Limb (tissue), 2 donors: ENCODE data around the gene CNNM3.
"Not testable (repeated sequence)": the region's sequence is repeated elsewhere in the genome, so short reads cannot be mapped to it uniquely, and the experiment has no call there.

ENCODE experiments used
- DNase-seq, 2 donors: peaks; one replicate each; pipeline ENCODE4 v3.0.0-alpha.2; 2016; ENCODE audit errors: extremely low spot score in 2 of 2

Gene CNNM3

DNA sequence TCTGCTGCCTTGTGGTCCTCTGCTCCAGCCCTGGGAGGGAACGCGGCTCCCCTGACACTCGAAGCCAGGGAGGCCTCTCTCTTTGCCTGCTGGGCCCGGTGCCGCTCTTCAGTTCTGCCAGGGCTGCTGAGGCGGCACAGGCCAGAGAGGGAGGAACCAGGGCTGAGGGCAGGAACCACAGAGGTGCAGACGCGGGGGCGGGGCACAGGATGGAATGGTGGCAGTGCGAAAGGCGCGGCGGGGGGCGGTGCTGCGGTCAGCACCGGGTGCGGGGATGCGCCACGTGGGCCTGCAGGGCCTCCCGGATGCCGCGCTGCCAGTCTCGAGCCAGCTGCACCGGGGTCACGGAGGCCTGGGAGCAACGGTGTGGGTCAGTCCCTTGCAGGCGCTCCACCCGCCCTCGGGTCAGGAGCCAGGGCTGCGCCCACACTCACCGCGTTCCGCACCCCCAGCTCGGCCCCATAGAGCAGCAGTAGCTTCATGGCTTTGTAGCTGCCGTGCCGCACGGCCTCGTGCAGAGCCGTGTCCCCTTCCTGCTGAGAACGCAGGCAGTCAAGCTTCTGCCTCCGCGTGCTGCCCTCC lies 23.3 kb downstream of the CNNM3 start:
- DNase-seq, result peak in 1 of 2 donors; percentile 43

DNA sequence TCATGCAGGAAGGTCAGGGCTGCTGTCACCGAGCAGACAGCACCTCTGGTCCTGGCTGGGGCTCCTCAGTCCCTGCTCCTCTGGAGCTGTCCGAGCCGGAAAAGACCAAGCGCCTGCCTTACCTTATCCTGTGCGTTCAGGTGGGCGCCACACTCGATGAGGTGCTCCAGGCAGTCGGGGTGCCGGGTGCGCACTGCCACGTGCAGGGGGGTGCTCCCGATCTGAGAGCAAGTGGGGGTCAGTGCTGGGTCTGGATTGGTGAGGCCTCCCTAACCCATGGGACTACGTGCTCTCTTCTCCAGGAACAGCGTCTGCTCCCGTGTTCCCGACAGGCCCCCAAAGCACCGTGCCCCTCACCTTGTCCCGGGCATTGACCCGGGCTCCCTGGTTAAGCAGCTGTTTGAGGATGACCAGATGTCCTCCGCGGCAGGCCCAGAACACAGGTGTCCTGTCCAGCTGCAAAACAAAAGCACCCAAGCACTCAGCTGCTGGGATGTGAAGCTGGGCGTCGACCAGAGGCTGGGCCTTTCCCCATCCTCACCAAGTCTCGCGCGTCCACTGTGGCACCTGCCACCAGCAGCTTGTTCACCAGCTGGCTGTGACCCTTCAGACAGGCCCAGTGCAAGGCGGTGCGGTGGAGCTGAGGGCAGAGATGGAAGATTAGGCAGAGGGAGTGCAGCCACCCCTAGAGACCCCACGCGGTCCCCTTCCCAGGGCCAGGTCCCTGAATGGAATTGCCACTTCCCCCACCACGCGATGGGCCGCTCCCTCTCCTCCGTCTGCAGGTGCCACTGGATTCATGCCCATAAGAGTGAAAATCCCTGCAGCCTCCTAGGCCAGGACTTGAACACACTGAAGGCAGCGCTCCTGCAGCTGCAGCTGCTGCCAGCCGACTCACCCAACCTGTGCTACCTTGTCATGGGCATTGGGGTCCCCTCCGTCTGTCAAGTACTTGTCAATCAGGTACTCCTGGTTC lies 24.1 kb downstream of the CNNM3 start:
- DNase-seq, result peak in 1 of 2 donors; percentile 25

DNA sequence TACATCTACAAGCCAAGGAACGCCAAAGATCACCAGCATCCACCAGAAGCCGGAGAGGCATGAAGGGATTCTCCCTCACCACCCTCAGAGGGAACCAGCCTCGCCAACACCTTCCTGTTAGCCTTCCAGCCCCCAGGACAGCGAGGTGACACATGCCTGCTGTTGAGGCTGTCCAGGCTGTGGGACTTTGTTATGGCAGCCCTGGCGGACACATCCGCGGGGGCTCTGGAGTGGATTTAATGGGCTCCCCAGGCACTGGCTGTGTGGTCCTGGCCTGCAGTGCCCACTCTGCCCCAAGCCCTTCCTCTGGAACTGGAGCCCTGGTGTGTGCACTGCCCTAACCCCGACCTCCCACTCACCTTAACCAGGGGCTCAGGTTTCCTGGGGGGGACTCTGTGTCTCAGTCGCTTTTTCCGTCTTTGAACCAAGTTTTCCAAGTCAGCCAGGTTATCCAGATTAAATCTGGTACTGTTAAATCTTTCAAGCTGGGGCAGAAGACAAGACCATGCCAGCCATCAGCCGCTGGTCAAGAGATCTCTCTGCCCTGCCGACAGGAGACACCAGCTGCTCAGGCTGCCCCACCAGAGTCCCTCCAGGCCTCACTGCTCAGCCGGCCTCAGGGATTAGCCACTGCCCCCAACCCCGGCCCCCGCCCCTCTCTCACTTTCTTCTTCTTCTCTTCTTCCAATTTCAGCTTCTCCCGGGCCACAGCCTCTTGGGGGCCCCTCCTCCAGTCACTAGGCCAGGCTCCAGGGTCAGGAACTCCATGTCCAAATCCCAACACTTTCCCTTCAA lies 25.8 kb downstream of the CNNM3 start:
- peak in 1 of 2 donors; percentile 21 for DNase-seq

DNA sequence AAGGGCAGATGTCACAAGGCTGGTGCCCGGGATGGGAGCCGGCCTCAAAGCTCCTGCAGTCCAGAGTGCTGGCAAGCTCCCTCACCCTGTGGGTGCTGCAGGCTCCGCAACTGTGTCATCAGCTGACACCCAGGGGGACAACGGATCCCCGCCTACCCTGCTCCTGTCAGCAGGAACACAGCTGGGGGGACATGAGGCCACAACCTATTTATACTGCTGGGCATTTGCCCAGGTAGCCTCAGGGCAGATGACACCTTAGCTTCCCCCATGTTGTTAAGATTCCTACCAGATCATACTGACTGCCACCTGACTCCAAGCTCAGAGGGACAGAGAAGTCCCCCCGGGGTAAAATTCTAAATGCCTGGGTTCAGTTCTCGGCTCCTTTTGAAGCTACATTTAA lies 26.5 kb downstream of the CNNM3 start:
- peak in 1 of 2 donors; percentile 17 for DNase-seq

DNA sequence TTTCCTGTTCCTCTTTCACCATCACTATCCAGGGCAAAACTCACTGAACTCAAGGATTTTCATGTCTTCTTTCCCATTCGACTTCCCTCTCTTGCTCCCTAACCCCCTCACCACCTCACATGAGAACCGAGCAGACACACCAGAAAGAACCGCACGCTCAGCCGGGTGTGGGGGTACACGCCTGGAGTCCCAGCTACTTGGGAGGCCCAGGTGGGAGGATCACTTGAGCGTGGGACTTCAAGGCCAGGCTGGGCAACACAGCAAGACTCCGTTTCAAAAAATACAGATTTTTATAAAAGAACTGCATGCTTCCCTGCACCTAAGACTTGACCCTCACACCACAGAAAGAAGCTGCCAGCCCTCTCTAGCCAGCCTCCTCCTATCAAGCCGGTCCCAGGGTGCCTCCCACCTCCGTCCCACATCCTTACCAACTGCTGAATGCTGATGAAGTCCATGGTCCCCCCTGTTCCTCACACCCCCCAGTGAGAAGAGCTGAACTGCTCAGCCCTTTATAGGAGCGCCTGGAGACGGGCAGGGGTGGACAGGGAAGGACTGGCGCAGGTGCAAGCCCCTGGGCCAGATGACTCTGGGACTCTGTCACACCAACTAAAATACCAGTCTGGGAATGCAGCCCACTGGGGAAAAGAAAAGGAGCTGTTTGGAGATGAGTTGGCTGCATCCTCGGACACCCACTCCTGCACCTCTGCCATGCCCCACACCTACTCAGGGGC lies 27.6 kb downstream of the CNNM3 start, which contains the start of gene ANKRD23:
ANKRD23 (minus strand) TSS at position 484 of the 731 bp plus-strand sequence; CDS start at position 455, 29 bp downstream.
- no peak for DNase-seq

DNA sequence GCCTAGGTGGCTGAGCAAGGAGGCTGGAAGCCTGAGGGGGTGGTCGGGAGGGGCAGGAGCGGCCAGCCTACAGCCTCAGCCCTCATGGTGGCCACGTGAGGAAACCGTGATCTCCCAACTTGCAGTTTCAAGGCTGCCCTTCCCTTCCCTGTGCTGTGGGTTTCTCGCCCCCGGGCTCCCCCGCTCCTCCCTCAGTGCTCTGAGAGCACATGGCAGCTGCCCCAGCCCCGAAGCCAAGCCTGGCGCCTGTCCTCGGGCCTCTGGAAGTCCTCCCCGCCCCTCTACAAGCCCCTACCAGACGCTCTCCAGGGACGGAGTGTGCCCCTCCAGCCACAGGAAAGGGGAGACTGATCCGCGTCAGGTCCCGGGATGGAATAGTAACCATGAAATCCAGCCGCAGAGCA lies 28.3 kb downstream of the CNNM3 start:
- peak in 1 of 2 donors; percentile 24 for DNase-seq

DNA sequence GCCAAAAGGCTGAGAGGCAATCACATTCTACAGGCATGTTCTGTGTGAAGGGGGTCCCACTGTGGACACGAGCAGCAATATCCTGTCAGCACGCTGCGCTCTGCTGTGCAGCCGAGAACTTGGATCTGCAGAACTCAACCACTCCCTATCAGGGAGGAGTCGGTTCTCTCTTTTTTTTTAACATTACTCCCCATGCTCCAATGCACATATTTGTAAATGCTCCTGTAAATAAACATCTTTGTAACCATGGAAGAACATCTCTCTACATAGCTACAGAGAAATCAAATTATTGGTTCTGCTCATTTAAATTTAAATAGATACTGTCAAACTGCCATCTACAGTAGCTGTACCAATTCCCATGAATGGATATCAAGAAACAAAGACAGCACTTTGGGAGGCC lies 30.8 kb downstream of the CNNM3 start:
- DNase-seq, result no peak

DNA sequence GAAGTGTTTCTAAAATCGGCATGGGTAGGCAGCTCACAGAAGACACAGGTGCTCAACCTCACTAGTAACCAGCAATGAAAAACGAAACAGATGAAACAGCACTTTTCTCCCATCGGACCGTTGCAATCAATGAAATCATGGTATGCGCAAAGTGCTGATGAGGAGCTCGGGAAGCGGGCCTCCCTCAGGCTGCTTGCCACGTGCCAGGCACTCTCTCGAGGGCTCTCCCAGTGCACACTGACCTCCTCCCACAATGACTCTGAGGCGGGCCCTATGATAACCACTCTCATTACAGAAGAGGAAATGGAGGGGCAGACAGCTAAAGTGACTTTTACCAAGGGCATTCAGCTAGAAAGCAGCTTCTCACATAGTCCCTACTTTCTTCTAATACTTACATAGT lies 31.5 kb downstream of the CNNM3 start:
- DNase-seq, result no peak

DNA sequence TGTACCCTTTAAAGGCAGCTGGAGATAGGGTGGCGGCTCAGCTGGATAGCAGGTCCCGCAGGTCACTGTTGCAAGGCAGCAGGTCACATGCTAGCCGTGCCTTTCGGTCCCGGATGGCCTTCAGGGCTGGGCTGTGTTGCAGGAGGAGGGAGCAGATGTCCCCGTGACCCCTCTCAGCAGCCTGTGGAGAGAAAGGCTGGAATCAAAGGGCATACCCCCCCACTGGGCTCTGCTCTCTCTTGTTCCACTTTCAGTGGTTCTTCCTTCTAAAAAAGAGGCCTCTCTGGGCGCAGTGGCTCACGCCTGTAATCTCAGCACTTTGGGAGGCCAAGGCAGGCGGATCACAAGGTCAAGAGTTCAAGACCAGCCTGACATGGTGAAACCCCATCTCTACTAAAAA lies 32.2 kb downstream of the CNNM3 start:
- peak in 1 of 2 donors; percentile 22 for DNase-seq

DNA sequence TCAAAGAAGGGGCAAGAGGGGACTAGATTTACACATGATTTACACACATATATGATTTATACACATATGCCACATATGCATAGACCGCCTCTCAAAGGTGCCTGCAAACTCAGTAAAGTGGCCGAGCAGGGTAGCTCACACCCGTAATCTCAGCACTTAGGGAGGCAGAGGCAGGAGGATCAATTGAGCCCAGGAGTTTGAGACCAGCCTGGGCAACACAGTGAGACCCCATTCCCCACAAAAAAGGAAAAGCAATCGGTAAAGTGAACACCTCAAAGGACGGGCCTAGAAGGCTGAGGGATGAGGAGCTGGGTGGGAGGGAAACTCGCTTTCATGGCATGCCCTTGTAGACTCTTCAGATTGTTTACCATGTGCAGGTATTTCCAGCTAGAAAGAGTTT lies 36.6 kb downstream of the CNNM3 start:
- DNase-seq, result no peak

DNA sequence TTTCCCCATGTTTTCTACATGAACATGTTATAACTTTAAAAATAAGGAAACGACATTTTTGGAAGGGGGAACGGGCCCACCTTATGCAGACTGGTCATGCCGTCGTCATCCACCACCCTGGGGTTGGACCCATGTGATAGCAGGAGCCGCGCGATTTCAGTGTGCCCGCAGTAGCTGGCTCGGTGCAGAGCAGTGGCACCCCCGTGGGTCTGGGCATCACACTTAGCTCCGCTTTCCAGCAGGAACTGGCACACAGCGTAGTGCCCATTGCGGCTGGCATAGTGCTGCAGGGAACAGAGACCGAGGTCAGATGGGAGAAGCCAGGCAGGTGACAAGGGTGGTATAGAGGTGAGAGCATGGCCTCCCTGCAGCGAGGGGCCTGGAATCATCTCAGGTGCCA lies 37.3 kb downstream of the CNNM3 start:
- no peak for DNase-seq

DNA sequence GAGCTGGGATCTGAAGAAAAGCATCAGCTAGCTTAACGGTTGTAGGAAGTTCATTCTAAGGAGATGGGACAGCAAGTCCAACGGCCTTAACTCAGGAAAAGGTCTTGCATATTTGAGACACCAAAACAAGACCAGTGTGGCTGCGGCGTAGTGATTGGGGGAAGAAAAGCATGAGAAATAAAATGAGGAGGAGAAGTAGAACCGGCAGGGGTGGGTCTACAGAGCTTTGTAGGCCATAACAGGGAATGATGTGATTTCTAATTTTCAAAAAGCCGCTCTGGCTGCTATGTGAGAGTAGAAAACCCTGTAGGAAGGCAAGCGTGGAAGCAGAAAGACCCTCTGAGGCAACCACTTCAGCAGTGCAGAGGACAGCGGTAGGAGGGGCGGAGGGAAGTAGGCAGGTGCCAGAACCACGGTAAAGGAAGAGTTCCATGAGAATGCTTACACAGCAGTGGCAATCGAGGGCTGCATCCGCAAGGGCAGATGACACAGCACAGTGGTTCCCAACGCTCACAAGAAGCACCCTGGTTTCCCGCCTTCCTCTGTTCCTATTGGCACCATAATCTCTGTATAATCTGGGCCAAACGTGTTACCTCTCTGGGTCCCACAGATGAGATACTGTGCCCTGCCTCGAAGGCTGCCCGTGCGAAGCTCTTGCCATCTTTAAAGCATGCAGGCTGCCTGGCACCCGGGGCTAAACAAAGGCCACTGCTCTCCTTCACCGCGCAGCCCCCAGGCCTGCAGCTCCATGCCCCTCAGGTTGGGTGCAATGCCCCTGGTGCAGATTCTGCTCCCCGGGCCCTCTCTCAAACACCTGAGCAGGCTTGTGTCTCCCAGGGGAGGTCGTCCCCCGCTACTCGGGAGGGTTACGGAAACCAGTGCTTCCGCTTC lies 41.0 kb downstream of the CNNM3 start:
- DNase-seq, result peak in 1 of 2 donors; percentile 41

DNA sequence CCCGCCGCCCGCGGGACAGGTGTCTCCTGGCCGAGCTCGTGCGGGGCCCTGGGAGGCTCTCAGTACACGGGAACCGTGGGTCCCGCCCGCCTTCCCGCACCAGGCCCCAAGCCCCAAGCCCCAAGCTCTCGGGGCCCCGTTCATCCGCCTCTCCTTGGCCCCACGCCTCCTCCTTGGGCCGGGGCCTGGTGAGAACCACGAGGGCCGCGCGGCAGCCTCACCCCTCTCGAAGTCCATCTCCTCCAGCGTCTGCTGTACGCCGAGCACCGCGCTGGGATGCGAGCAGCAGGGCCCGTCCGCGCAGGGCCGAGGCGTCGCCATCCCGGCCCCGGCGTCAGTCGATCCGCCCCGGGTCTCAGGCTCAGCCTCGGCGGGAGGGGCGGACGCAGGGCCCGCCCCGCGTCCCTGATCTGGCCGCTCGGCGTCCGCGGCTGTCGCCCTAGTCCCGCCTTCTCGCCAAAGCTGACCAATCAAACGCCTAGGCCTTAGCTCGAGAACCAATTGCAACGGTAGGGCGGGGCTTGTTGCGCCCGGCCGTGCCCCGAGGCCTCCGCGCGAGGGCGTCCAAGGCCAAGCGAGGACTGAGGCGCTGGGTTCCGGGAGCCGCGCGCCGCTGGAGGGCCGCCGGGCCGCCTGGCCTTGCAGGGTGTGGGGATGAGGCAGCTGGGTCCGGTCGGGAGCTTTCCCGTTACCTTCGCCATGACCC lies 41.8 kb downstream of the CNNM3 start, which contains the start of gene ANKRD39:
ANKRD39 (minus strand) TSS at position 350 of the 706 bp plus-strand sequence; CDS start at position 321, 29 bp downstream.
- peak; percentile 98 to 99 for DNase-seq

DNA sequence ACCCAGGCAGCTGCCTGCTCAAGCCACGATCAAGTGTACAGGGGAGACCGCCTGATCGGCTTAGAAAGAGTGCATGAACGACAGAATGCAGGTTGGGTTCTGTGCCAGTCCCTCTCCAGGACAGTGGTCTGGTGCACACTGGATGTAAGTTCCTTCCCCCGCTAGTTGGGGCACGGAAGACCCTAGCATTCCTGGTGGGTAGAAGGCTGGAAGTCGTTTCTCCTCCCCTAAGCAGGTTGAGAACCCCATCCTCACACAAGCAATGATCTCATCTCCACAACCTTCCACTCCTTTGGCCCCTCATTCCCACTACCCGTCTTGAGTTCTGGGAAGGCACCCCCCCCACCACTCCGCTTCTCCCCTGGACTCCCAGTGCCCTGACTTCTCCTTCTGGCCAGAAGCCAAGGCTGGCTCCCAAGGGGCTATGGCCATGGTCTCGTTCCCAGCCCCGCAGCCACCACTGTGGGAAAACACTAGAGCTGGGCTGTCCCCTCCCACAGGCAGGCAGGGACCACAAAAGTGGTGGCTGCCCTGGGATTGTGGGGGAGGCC lies 43.1 kb downstream of the CNNM3 start:
- DNase-seq, result peak in 1 of 2 donors; percentile 72

DNA sequence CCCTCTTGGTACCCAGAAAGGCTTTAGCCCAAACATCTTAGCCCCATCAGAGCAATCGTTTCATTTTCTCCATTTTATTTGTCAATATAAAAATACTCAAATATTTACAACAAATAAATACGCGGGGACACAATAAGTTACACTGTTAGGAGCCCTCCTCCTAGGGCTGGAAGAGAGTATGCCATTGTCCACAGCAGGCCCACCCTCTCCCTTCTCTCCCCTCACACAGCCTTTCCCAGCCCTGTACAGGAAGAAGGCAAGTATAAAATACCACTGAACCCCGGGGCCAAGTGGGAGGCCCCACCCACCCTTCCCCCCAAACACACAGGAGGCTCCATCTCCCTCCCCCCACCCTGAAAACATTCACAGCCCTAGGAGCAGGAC lies 43.6 kb downstream of the CNNM3 start:
- DNase-seq, result no peak

DNA sequence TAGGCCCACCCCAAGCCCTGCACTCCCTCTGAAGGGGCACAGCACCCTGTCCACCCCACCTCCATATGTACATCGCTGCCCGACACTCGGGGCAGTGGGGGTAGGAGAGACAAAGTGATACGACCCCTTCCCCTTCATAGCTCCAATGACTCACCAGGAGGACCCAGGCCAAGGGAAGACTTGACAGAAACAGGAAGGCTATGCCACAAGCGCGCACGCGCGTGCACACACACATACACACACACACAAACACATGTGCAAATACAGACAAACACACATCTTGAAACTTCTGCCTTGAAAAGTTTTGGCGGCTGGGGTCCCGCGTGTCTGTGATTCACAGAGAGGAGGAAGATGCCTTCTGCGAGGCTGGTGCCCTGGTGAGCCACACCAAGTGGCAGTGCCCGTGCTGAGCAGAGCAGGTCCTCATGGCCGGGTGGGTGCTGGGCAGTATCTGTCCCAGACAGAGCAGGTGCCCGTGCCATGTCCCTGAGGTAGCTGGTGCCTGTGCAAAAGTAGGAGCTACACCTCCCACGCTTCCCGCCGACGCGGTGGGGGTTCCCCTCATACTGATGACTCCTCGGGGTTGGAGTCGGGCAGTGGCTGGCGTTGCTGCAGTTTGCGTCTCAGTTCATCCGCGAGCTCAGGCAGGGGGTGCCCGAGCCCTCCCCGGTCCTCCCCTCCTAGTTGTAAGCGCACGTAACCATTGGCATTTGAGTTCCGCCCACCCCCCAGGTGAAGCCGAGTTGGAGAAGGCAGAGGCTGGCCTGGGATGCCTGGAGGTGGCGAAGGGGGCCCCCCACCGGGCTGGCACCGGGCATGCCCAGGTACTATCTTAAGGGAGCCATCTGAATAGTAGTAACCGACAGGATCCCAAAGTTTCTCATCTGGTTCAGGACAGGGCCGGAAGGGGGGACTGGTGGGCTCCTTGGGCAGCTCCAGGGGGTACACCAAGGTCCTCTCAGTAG lies 44.3 kb downstream of the CNNM3 start:
- peak in 1 of 2 donors; percentile 39 for DNase-seq

DNA sequence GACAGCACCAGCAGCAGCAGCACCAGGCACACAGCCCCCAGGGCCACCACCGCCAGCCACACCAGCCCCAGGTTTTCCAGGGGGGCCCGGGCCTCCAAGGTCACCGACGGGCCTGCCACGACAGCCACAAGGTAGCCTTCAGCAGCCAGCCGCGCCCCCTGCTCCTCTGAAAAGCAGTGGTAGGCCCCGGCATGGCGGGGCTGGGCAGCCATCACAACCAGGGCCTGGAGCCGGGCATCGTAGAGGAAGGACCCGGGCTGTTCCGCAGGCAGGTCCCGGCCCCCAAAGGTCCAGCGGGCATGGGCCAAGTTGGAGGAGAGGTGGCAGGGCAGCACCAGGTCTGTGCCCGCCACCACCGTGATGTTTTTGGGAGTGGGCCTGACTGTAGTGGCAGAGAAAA lies 45.0 kb downstream of the CNNM3 start:
- peak in 1 of 2 donors; percentile 19 for DNase-seq

DNA sequence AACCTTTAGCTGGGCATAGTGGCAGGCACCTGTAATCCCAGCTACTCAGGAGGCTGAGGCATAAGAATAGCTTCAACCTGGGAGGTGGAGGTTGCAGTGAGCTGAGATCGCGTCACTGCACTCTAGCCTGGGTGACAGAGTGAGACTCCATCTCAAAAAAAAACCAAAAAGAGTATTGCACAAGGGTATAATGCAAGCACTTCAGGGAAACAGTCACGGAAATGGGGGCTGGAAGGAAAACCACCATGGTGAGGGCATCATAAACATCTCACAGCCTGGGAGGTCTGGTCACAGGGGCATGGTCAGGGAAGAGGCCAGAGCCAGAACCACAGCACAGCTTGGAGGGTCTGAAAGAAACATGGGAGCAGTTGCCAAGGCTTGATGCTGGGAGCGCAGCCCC lies 47.0 kb downstream of the CNNM3 start:
- not testable (repeated sequence) for DNase-seq
